ENCODE results near the gene WDR5.
"Not testable (repeated sequence)": the region's sequence is repeated elsewhere in the genome, so short reads cannot be mapped to it uniquely, and the experiment has no call there.

Gene WDR5

DNA sequence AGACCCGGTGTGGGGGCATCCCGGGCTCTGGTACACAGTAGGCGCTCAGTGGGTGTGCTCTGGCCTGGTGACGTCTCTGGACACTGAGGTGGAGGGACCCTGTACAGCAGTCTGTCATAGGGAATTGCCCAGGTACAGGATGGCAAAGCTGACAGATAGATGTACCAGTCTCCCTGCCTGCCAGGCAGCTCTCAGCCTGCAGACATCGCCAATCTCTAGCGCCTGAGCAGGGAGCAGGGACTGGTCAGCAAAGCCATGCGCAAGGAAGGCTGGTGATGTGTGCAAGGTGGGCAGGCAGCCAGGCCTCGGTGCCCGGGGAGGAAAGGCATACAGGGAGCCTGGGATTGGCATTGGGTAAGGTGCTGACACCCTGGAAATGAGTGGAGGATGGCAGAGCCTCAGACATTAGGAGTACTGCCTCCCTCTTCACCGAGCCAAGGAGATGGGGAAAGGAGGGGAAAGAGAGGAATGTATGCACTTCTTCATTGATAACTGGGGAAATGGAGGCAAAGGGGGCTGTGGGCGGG is 34.2 kb upstream of the WDR5 start:
- TF ChIP-seq, protein P1, sequence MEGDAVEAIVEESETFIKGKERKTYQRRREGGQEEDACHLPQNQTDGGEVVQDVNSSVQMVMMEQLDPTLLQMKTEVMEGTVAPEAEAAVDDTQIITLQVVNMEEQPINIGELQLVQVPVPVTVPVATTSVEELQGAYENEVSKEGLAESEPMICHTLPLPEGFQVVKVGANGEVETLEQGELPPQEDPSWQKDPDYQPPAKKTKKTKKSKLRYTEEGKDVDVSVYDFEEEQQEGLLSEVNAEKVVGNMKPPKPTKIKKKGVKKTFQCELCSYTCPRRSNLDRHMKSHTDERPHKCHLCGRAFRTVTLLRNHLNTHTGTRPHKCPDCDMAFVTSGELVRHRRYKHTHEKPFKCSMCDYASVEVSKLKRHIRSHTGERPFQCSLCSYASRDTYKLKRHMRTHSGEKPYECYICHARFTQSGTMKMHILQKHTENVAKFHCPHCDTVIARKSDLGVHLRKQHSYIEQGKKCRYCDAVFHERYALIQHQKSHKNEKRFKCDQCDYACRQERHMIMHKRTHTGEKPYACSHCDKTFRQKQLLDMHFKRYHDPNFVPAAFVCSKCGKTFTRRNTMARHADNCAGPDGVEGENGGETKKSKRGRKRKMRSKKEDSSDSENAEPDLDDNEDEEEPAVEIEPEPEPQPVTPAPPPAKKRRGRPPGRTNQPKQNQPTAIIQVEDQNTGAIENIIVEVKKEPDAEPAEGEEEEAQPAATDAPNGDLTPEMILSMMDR (IDR thresholded peaks at IDR 0.05; ENCODE audit: low read depth, low read length), result no peak
- in situ Hi-C loops (cut with HindIII; ENCODE audit: low sequenced_read_pairs), result no loop called here
- no peak overlapping the region for H3K4me3 ChIP-seq (ENCODE audit: low read depth, low read length)
- no peak for DNase-seq (ENCODE audit: low read depth, low spot score)

DNA sequence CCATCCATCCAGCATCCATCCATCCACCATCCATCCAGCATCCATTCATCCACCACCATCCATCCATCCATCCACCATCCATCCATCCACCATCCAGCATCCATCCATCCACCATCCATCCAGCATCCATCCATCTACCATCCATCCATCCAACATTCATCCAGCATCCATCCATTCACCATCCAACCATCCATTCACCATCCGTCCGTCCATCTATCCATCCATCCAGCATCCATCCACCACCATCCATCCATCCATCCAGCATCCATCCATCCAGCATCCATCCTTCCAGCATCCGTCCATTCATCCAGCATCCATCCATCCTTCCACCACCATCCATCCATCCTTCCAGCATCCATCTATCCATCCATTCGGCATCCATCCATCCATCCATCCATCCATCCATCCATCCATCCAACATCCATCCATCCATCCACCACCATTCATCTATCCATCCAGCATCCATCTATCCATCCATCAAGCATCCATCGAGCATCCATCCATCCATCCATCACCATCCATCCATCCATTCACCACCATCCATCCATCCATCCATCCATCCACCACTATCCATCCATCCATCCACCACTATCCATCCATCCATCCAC is 32.4 kb upstream of the WDR5 start:
- in situ Hi-C loops (cut with HindIII; ENCODE audit: low sequenced_read_pairs), result no loop called here
- DNase-seq (ENCODE audit: low read depth, low spot score), result no peak
- H3K4me3 ChIP-seq (ENCODE audit: low read depth, low read length), result no peak overlapping the region
- TF ChIP-seq, protein P1 (IDR thresholded peaks at IDR 0.05; ENCODE audit: low read depth, low read length), result no peak

DNA sequence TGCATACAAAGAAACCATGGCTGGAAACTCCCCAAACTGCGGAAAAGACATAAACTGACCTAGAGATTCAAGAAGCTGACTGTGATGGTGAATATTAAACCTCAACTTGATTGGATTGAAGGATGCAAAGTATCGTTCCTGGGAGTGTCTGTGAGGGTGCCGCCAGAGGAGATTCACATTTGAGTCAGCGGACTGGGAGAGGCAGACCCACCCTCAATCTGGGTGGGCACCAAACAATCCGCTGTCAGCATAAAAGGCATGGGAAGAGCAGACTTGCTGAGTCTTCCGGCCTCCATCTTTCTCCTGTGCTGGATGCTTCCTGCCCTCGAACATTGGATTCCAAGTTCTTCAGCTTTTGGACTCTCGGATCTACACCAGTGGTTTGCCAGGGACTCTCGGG is 24.8 kb upstream of the WDR5 start:
- H3K4me3 ChIP-seq (ENCODE audit: low read depth, low read length), result no peak overlapping the region
- DNase-seq (ENCODE audit: low read depth, low spot score), result no peak
- TF ChIP-seq, protein P1 (IDR thresholded peaks at IDR 0.05; ENCODE audit: low read depth, low read length), result no peak
- in situ Hi-C loops (cut with HindIII; ENCODE audit: low sequenced_read_pairs), result no loop called here

DNA sequence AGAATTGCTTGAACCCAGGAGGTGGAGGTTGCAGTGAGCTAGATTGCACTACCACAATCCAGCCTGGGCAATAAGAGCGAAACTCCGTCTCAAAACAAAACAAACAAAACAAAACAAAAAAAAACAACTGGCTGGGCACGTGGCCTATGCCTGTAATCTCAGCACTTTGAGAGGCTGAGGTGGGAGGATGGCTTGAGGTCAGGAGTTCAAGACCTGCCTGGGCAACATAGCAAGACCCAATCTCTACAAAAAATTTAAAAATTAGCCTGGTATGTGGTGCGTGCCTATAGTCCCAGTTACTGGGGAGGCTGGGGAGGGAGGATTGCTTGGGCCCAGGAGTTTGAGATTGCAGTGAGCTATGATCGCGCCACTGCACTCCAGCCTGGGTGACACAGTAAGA is 23.3 kb upstream of the WDR5 start:
- in situ Hi-C loops (cut with HindIII; ENCODE audit: low sequenced_read_pairs), result no loop called here
- TF ChIP-seq, protein P1 (IDR thresholded peaks at IDR 0.05; ENCODE audit: low read depth, low read length), result no peak
- no peak for DNase-seq (ENCODE audit: low read depth, low spot score)
- H3K4me3 ChIP-seq (ENCODE audit: low read depth, low read length), result no peak overlapping the region

DNA sequence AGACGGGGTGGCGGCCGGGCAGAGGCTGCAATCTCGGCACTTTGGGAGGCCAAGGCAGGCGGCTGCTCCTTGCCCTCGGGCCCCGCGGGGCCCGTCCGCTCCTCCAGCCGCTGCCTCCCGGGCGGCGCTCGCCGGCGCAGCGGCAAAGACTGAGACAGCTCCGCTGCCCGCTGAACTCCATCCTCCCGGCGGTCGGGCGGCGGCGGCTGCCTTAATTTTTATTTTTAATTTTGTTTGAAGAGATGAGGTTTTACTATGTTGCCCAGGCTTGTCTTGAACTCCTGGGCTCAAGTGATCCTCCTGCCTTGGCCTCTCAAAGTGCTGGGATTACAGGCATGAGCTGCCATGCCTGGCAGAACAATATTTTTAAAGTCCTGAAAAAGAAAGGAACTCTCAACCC is 16.9 kb upstream of the WDR5 start:
- H3K4me3 ChIP-seq (ENCODE audit: low read depth, low read length); in situ Hi-C loops (cut with HindIII; ENCODE audit: low sequenced_read_pairs); DNase-seq (ENCODE audit: low read depth, low spot score): not testable (repeated sequence)

DNA sequence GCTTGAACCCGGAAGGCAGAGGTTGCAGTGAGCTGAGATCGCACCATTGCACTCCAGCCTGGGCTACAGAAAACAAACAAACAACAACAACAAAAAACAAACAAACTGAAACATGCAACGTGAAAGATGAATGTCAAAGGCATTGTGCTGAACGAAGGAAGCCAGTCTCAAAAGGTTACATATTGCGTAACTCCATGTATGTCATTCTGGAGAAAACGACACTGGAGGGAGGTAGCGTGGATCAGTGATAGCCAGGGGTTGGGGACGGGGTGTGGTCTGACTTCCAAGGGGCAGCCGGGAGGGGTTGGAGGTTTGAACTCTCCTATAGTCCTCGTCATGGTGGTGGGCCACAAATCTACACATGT is 12.1 kb upstream of the WDR5 start:
- DNase-seq (ENCODE audit: low read depth, low spot score), result no peak
- TF ChIP-seq, protein P1 (IDR thresholded peaks at IDR 0.05; ENCODE audit: low read depth, low read length), result no peak
- in situ Hi-C loops (cut with HindIII; ENCODE audit: low sequenced_read_pairs), result no loop called here
- no peak overlapping the region for H3K4me3 ChIP-seq (ENCODE audit: low read depth, low read length)

DNA sequence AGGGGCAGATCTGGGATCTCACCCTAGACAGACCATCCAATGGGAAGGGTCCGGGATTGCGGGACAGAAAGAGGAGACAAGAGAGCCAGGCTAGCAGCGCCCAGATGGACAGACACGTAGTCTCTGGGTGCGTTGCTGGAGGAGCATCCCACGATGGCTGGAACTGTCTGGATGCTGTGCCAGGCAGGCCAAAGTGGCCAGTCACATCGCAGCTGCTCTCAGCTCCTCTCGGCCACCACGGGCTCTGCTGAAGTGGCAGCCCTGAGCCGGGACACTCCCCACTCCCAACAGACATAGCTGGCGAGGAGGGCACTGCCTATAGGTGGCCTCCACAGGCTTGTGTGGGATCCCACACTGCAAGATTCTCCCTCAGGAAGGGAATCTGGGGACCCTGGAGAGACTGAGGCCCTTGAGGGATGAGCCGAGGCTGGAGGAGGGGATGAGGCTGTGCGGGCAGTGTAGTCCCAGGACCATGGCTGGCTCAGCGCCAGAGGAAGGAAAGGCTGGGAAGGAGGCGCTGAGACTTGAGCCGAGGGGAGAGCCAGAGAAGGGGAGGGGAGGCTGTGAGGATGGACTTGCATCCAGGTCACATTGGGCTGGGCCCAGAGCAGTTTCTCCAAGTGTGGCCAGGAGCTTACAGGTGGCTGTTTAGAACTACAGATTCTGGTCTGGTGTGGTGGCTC is 10.3 kb upstream of the WDR5 start:
- in situ Hi-C loops (cut with HindIII; ENCODE audit: low sequenced_read_pairs), result no loop called here
- H3K4me3 ChIP-seq (ENCODE audit: low read depth, low read length), result no peak overlapping the region
- DNase-seq (ENCODE audit: low read depth, low spot score), result no peak
- TF ChIP-seq, protein P1 (IDR thresholded peaks at IDR 0.05; ENCODE audit: low read depth, low read length), result no peak
